Uterus (tissue), 4 donors: Measurements from ENCODE around the gene CD8A. TPM values are rescaled to one million over a fixed set of nuclear protein-coding genes. Genes with fewer than 3 reads are reported as not detected.

Experiments
- DNase-seq, 2 donors: peaks; one replicate each; pipeline ENCODE4 v3.0.0-alpha.2; 2019 to 2020
- H3K27ac ChIP-seq, 2 donors: fragments of 200-600 bp; sonication (generic); 1 replicate in 1 of 2; 2 replicates in 1 of 2; pipeline ENCODE4 v1.5.1; 2016 to 2018
- H3K27me3 ChIP-seq, 2 donors: fragments of 200-600 bp; sonication (generic); one replicate each; pipeline ENCODE4 v1.5.1; 2018 to 2019; ENCODE audit warnings: control low read depth in 1 of 2
- H3K36me3 ChIP-seq, 2 donors: fragments of 200-600 bp; sonication (generic); one replicate each; pipeline ENCODE4 v1.5.1; 2019; ENCODE audit warnings: control low read depth in 1 of 2
- H3K4me1 ChIP-seq, 2 donors: fragments of 200-600 bp; sonication (generic); one replicate each; pipeline ENCODE4 v1.5.1; 2018 to 2019; ENCODE audit warnings: control low read depth in 1 of 2
- H3K4me3 ChIP-seq, 2 donors: fragments of 200-600 bp; sonication (generic); 1 replicate in 1 of 2; 2 replicates in 1 of 2; pipeline ENCODE4 v1.5.1; 2018 to 2019; ENCODE audit warnings: mild to moderate bottlenecking in 1 of 2
- H3K9me3 ChIP-seq, 2 donors: fragments of 200-600 bp; sonication (generic); one replicate each; pipeline ENCODE4 v1.5.1; 2019; ENCODE audit warnings: control low read depth in 1 of 2
- POLR2A ChIP-seq, 2 donors: fragments of 450-650 bp; IDR thresholded peaks; one replicate each; pipeline ENCODE4 v1.6.1; 2016; ENCODE audit warnings: antibody characterized with exemption in 2 of 2, mild to moderate bottlenecking in 1 of 2, moderate library complexity in 1 of 2
- intact Hi-C: fragments of 100-400 bp; cut with DNase I; formaldehyde crosslinking; loops from one replicate; pipeline ENCODE4 v1.15.1; 2023; ENCODE audit warnings: low total_unique reads
- total RNA-seq, 4 donors: library from RNA; depleted of rRNA in 3 of 4; stranded (reverse); fragments of >200 nt in 3 of 4; gene quantifications; one replicate each; pipeline versions ENCODE4 v1.1.0 to v1.2.4, GENCODE V29; 2014 to 2023
- TF ChIP-seq, protein P1 (sequence below), 4 experiments: fragments of 200-600 bp in 2 of 4; fragments of 450-650 bp in 2 of 4; sonication (generic) in 2 of 4; IDR thresholded peaks; one replicate each; pipeline ENCODE4 v1.5.1; 2016 to 2019; ENCODE audit warnings: antibody characterized with exemption in 4 of 4, mild to moderate bottlenecking in 2 of 4, moderate library complexity in 1 of 4
- donor health status: DM: yes; HTN: yes; CAD: no.

The CD8A gene
- total RNA-seq, 4 donors from 2014 or later, result 0.07 to 38.5 (median 1.2) TPM

DNA sequence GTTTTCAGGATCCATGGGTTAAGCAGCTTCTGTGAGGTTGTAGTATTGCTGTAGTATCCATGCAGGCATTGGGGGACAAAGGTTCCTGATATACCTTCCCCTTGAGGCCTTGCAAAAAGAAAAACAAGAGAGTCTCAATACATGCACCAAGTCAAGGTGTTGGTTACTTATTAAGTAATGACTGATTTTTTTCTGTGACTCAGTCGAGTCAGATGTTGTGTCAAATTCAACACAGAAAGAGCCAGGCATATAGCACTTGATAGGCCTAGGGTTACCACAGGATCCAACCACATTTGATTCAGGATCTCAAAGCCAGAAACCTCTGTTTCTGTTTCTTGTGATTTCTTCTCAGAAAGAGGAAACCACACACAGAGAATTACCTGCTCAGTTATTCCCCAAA lies 24.9 kb upstream of the CD8A start:
- no peak overlapping the region for H3K4me3 ChIP-seq
- H3K9me3 ChIP-seq, result no peaks in the 10 kb centered on the region
- no peak overlapping the region for H3K27ac ChIP-seq
- TF ChIP-seq POLR2A (IDR thresholded peaks at IDR 0.05), result no peak
- TF ChIP-seq, protein P1, sequence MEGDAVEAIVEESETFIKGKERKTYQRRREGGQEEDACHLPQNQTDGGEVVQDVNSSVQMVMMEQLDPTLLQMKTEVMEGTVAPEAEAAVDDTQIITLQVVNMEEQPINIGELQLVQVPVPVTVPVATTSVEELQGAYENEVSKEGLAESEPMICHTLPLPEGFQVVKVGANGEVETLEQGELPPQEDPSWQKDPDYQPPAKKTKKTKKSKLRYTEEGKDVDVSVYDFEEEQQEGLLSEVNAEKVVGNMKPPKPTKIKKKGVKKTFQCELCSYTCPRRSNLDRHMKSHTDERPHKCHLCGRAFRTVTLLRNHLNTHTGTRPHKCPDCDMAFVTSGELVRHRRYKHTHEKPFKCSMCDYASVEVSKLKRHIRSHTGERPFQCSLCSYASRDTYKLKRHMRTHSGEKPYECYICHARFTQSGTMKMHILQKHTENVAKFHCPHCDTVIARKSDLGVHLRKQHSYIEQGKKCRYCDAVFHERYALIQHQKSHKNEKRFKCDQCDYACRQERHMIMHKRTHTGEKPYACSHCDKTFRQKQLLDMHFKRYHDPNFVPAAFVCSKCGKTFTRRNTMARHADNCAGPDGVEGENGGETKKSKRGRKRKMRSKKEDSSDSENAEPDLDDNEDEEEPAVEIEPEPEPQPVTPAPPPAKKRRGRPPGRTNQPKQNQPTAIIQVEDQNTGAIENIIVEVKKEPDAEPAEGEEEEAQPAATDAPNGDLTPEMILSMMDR (IDR thresholded peaks at IDR 0.05), result no peak
- H3K4me1 ChIP-seq, result no peaks in the 10 kb centered on the region
- H3K36me3 ChIP-seq, result no peaks in the 10 kb centered on the region
- intact Hi-C loops, result no loop called here
- no peaks in the 10 kb centered on the region for H3K27me3 ChIP-seq
- no peak for DNase-seq

DNA sequence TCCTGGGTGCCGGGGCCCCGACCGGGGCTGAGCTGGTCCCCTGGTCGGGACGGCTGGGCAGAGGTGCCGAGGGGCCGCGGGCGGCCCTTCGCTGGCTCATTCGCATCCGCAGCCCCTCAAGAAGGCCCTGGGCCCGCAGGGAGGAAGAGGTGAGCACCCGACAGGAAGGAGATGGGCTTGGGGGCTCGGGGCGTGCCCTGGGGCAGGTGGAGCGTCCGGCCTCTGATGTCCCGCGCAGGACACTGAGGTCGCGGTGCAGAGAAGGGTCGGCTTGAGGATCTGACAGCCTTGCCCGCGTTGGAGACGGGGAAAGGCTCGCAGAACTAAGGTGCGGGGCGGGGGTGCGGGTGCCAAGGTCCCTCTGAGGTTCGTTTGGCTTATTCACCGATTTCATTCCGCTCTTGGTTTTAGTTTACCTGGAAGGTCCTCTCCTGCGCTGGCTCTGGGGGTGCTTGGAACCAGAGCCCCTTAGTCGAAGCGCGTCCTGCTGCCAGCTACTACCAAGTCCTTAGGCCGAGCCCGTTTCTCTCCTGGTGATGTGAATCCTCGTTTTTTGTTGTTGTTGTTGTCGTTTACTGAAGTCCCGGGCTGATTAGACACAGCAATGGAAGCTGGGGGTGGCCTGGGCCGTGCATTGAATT lies 18.9 kb upstream of the CD8A start:
- Histone ChIP-seq H3K36me3 (no peaks in the 10 kb centered on the region), H3K9me3 (no peaks in the 10 kb centered on the region), H3K27me3 (no peaks in the 10 kb centered on the region), H3K4me3 (no peak overlapping the region), H3K27ac (no peak overlapping the region), H3K4me1 (peaks cover 0 to 4% of the 10 kb centered on the region in 2 donors)
- DNase-seq, result no peak
- TF ChIP-seq, protein P1 (IDR thresholded peaks at IDR 0.05), result no peak
- intact Hi-C loops, result no loop called here

DNA sequence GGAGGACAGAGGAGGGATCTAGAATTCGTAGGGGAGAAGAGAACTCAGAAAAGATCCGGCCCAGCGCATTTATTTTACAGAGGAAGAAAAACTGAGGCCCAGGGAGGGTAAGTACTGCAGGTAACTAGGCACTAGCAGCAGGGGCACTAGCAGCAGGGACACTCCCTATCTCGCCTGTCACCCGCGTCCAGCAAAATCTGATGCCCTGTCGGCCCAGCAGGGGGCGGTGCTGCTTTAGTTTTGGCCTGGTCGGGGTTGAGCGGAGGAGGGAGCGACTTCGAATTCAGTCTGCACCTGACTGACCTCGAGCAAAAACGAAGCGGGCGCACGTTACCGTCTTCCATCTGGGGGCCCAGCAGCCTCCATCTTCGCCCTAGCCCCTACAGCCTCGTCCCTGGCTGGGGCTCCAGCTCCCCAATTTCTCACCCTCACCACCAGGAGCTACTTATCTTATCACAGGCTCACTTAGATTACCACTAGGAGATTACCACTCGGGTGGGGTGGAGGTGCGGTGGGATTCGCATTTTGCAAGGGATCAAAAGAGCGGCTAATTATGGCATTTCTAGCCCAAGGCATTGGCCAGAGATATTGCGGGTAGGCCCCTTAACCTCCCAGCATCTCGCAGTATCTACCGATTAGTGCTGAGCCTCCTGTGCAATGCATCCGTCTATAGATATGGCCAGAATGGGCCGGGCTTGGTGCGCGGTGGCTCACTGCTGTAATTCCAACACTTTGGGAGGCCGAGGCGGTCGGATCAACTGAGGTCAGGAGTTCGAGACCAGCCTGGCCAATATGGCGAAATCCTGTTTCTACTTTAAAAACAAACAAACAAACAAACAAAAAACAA lies 17.8 kb upstream of the CD8A start:
- Histone ChIP-seq H3K4me3 (peak overlapping the region; percentile 34 to 43), H3K27ac (no peak overlapping the region), H3K36me3 (no peaks in the 10 kb centered on the region), H3K27me3 (no peaks in the 10 kb centered on the region), H3K4me1 (peaks cover 0 to 4% of the 10 kb centered on the region in 2 donors), H3K9me3 (no peaks in the 10 kb centered on the region)
- intact Hi-C loops, result no loop called here
- DNase-seq, result peak; percentile 80 to 87
- no peak for TF ChIP-seq POLR2A (IDR thresholded peaks at IDR 0.05)
- TF ChIP-seq, protein P1 (IDR thresholded peaks at IDR 0.05), result peak; percentile 85 to 93 (median 90)

DNA sequence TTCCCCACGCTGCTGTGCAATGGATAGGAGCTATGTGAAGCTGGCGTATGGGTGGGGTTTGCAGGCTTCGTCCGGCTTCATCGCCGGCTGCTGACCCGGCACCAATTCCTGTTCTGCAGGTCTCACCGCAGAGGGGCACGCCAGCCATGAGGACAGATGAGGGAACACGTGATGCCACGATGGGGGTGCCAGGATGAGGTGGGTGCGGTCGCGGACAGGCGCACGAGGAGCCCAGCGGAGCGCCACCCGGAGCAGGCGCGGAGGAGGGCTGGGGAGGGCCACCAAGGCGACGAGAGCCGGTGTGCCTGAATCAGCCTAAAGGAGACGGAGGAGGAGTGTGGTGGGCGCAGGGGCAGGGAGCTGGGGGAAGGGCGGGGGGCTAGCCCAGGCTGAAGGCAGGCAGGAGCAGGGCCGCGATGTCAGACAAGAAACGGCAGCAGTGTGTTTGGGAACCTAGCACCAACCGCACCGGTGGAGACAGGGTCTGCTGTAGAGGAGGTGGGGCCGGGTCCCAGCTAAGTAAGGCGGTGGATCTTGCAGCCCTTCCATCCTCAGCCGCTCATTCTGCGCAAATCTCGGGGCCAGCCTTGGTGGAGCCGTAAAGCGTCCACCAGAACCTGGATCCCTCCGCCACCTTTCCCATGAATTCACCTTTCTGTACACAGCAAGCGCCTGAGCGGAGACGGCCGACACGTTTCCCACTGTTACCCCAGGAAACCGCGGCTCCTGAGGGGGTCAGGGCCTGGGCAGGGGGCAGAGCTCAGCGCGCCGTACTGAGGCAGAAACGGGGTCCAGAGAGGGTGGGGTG lies 17.0 kb upstream of the CD8A start:
- Histone ChIP-seq H3K4me3 (peak overlapping the region; percentile 34 to 43), H3K36me3 (no peaks in the 10 kb centered on the region), H3K4me1 (peaks cover 0 to 4% of the 10 kb centered on the region in 2 donors), H3K27me3 (no peaks in the 10 kb centered on the region), H3K27ac (no peak overlapping the region), H3K9me3 (no peaks in the 10 kb centered on the region)
- intact Hi-C loops, result no loop called here
- TF ChIP-seq, protein P1 (IDR thresholded peaks at IDR 0.05), result no peak
- no peak for TF ChIP-seq POLR2A (IDR thresholded peaks at IDR 0.05)
- no peak for DNase-seq
